ENCODE measurements around the gene ZNF66. TPM values are rescaled to one million over a fixed set of nuclear protein-coding genes. Genes with fewer than 3 reads are reported as not detected.
"Not testable (repeated sequence)": the region's sequence is repeated elsewhere in the genome, so short reads cannot be mapped to it uniquely, and the experiment has no call there.

ZNF66 gene
- 10 to 100 TPM in 1 of 2 donors, 1 to 10 TPM in 1; 5.6 to 10.5 TPM for total RNA-seq

GRCh38 chr19:20776083-20777076, at the start of gene ZNF66:
Gene ZNF66, plus strand, starts transcription at chr19:20776304. Its CDS starts 144 bp downstream, at chr19:20776448.
- Mint-ChIP-seq H3K36me3 (ENCODE audit: insufficient read depth in 2 of 2) (peaks cover 26 to 36% of the 10 kb centered on the region in 2 donors), H3K9me3 (peaks cover 6 to 7% of the 10 kb centered on the region in 2 donors), H3K4me3 (peak within 1 kb of the TSS; percentile 89 to 97), H3K4me1 (ENCODE audit: low read depth) (peaks cover 13% of the 10 kb centered on the region), H3K27ac (peak within 1 kb of the TSS; percentile 93), H3K27me3 (ENCODE audit: low read depth) (no peaks in the 10 kb centered on the region)
- ATAC-seq (replicated peaks in 1 of 2) (peak; percentile 98), DNase-seq (peak; percentile 92 to 95)

- not testable (repeated sequence) for H3K27ac Mint-ChIP-seq; H3K27me3 Mint-ChIP-seq (ENCODE audit: low read depth); DNase-seq; ATAC-seq (replicated peaks in 1 of 2); H3K4me1 Mint-ChIP-seq (ENCODE audit: low read depth); H3K4me3 Mint-ChIP-seq; H3K9me3 Mint-ChIP-seq; H3K36me3 Mint-ChIP-seq (ENCODE audit: insufficient read depth in 2 of 2)
Observed at GRCh38 chr19:20750169-20750568, 25.9 kb upstream of the ZNF66 start.

DNA sequence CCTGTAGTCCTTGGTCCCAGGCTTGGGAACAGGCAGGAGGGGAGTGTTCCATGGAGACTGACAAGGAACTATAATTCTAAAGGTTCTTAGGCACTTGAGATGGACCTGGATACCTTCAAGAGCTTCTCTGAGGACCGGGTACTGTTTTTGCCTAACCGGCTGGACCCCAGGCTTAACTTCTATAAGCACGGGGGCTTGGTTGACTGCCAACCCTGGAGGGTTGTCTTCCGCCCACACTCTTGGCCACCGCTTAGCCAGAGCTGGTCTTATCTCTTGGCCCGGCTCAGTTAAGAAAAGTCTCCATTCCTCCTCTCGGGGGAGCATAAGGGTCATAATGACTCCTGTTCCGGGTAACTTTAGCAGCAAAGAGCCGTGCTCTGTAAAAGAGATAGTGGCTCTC, 23.8 kb upstream of the ZNF66 start:
- not testable (repeated sequence) for H3K4me3 Mint-ChIP-seq; H3K27ac Mint-ChIP-seq; DNase-seq; H3K36me3 Mint-ChIP-seq (ENCODE audit: insufficient read depth in 2 of 2); ATAC-seq (replicated peaks in 1 of 2); H3K27me3 Mint-ChIP-seq (ENCODE audit: low read depth); H3K9me3 Mint-ChIP-seq; H3K4me1 Mint-ChIP-seq (ENCODE audit: low read depth)

DNA sequence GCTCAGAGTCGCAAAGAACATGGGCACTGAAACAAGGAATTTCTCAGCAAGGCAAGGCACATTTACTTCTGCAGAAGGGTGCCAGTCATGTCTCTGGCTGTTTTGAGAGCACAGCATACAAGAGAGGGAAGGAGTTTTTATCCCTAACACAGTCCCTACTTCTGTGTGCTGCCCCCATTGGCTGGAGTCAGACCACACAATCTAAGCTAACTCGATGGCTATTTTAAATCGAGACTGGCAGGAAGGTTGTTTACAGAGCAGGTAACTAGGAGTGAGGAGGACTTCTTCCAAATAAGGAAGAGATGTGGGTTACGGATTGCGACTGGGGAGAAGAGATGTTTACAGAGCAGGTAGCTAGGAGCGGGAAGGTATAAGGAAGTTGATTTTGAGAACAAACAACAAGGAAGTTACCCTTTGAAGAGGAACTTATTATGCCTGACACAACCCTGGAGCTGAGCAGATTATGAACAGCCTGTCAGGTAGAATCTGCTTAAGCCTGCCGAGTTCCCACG, 6.8 kb upstream of the ZNF66 start:
- ATAC-seq (replicated peaks in 1 of 2); H3K4me3 Mint-ChIP-seq; DNase-seq; H3K27ac Mint-ChIP-seq; H3K27me3 Mint-ChIP-seq (ENCODE audit: low read depth); H3K4me1 Mint-ChIP-seq (ENCODE audit: low read depth): not testable (repeated sequence)
- H3K9me3 Mint-ChIP-seq: peaks cover 9 to 19% of the 10 kb centered on the region in 2 donors
- peaks cover 3 to 17% of the 10 kb centered on the region in 2 donors for H3K36me3 Mint-ChIP-seq (ENCODE audit: insufficient read depth in 2 of 2)

GRCh38 chr19:20787786-20788185, 11.7 kb downstream of the ZNF66 start:
- H3K4me3 Mint-ChIP-seq: no peak overlapping the region
- no peak for DNase-seq
- peaks cover 13% of the 10 kb centered on the region for H3K4me1 Mint-ChIP-seq (ENCODE audit: low read depth)
- H3K27me3 Mint-ChIP-seq (ENCODE audit: low read depth): no peaks in the 10 kb centered on the region
- no peak overlapping the region for H3K27ac Mint-ChIP-seq
- H3K36me3 Mint-ChIP-seq (ENCODE audit: insufficient read depth in 2 of 2): peaks cover 38 to 69% of the 10 kb centered on the region in 2 donors
- H3K9me3 Mint-ChIP-seq: peaks cover 15 to 17% of the 10 kb centered on the region in 2 donors
- peak; percentile 20 to 33 for ATAC-seq (replicated peaks in 1 of 2)

DNA sequence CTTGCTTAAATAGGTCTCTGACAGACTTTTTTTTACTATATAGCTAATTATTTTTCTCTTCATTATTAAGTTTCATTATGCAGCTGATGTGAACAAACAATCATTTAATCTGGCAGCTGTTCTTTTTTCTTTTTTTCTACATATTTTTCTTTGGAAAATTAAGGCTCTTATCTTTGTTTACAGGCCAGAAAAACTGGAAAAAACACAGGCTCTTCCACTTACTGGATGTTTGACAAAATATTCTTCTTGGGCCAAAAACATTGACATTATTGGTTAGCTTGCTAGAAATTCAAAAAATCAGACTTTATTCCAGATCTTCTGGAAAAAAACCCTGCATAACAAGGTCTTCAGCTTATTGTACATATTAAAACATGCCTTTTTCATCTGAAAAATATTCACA, 15.7 kb downstream of the ZNF66 start:
- Mint-ChIP-seq H3K36me3 (ENCODE audit: insufficient read depth in 2 of 2) (peaks cover 33 to 70% of the 10 kb centered on the region in 2 donors), H3K4me3 (no peak overlapping the region), H3K27me3 (ENCODE audit: low read depth) (no peaks in the 10 kb centered on the region), H3K9me3 (peaks cover 5 to 12% of the 10 kb centered on the region in 2 donors), H3K4me1 (ENCODE audit: low read depth) (peaks cover 7% of the 10 kb centered on the region), H3K27ac (no peak overlapping the region)
- ATAC-seq (replicated peaks in 1 of 2) (no peak), DNase-seq (no peak)

GRCh38 chr19:20806311-20807262, 30.5 kb downstream of the ZNF66 start:
- not testable (repeated sequence) for H3K4me1 Mint-ChIP-seq (ENCODE audit: low read depth); ATAC-seq (replicated peaks in 1 of 2); DNase-seq; H3K27ac Mint-ChIP-seq; H3K27me3 Mint-ChIP-seq (ENCODE audit: low read depth); H3K4me3 Mint-ChIP-seq
- Mint-ChIP-seq H3K36me3 (ENCODE audit: insufficient read depth in 2 of 2) (peaks cover 26 to 66% of the 10 kb centered on the region in 2 donors), H3K9me3 (peaks cover 21 to 25% of the 10 kb centered on the region in 2 donors)

- peaks cover 20 to 23% of the 10 kb centered on the region in 2 donors for H3K9me3 Mint-ChIP-seq
- no peaks in the 10 kb centered on the region for H3K4me1 Mint-ChIP-seq (ENCODE audit: low read depth)
- H3K36me3 Mint-ChIP-seq (ENCODE audit: insufficient read depth in 2 of 2): peaks cover 19 to 35% of the 10 kb centered on the region in 2 donors
- H3K27me3 Mint-ChIP-seq (ENCODE audit: low read depth): no peaks in the 10 kb centered on the region
- no peak overlapping the region for H3K27ac Mint-ChIP-seq
- peak; percentile 52 to 54 for ATAC-seq (replicated peaks in 1 of 2)
- no peak overlapping the region for H3K4me3 Mint-ChIP-seq
- DNase-seq: no peak
Observed at GRCh38 chr19:20840371-20840770, 64.3 kb downstream of the ZNF66 start.

Other genes starting within 250 kb of the ZNF66 start
- 10 to 100 TPM; 16.3 to 19.3 TPM for gene ZNF737, start 210.5 kb upstream of the ZNF66 start, total RNA-seq
- gene ZNF626, start 114.7 kb upstream of the ZNF66 start, total RNA-seq: 10 to 100 TPM in 1 of 2 donors, 1 to 10 TPM in 1; 9.1 to 13.2 TPM
- 10 to 100 TPM; 23.8 to 25.0 TPM for gene ZNF85, start 146.9 kb downstream of the ZNF66 start, total RNA-seq
- 10 to 100 TPM; 25.9 to 27.7 TPM for gene ZNF430, start 244.4 kb downstream of the ZNF66 start, total RNA-seq

All from activated T-cell treated with anti-CD3 and anti-CD28 coated beads, Interleukin-2, amount 50 U/mL, for 72 hours (primary cell).